Osteocyte (in vitro differentiated cells): ENCODE data around the gene MAP1B. TPM values are rescaled to one million over a fixed set of nuclear protein-coding genes. Genes with fewer than 3 reads are reported as not detected.
A peak's percentile ranks its signal among the peaks of the same experiment; 100 is the strongest.

Experiments used
- DNase-seq: peaks from one replicate; pipeline ENCODE4 v3.0.0; 2021; ENCODE audit warnings: mixed read lengths; ENCODE audit not compliant: unreplicated experiment; ENCODE audit errors: extremely low spot score
- H3K27ac Mint-ChIP-seq: one replicate; pipeline ENCODE4 v1.8.0; 2021; ENCODE audit warnings: mild to moderate bottlenecking, mixed read lengths; ENCODE audit not compliant: unreplicated experiment
- H3K27me3 Mint-ChIP-seq: one replicate; pipeline ENCODE4 v1.8.0; 2021; ENCODE audit warnings: mixed read lengths; ENCODE audit not compliant: unreplicated experiment
- H3K36me3 Mint-ChIP-seq: one replicate; pipeline ENCODE4 v1.8.0; 2021; ENCODE audit warnings: mixed read lengths; ENCODE audit not compliant: unreplicated experiment
- H3K4me1 Mint-ChIP-seq: one replicate; pipeline ENCODE4 v1.8.0; 2021; ENCODE audit warnings: mixed read lengths; ENCODE audit not compliant: unreplicated experiment
- H3K4me3 Mint-ChIP-seq: one replicate; pipeline ENCODE4 v1.8.0; 2021; ENCODE audit warnings: mild to moderate bottlenecking, moderate library complexity, mixed read lengths; ENCODE audit not compliant: unreplicated experiment
- H3K9me3 Mint-ChIP-seq: one replicate; pipeline ENCODE4 v1.8.0; 2021; ENCODE audit warnings: mixed read lengths; ENCODE audit not compliant: unreplicated experiment
- total RNA-seq: library from RNA; stranded (reverse); gene quantifications from 2 replicates; pipeline ENCODE4 v1.2.1, GENCODE V29; 2021
- TF ChIP-seq, protein P1 (sequence below): fragments of 200-600 bp; sonication (generic); IDR thresholded peaks from 2 replicates; pipeline ENCODE4 v1.5.0; 2021; ENCODE audit warnings: antibody characterized with exemption, mild to moderate bottlenecking, moderate library complexity

The MAP1B gene
- total RNA-seq, 1 donor from 2014 or later: 189 TPM

DNA sequence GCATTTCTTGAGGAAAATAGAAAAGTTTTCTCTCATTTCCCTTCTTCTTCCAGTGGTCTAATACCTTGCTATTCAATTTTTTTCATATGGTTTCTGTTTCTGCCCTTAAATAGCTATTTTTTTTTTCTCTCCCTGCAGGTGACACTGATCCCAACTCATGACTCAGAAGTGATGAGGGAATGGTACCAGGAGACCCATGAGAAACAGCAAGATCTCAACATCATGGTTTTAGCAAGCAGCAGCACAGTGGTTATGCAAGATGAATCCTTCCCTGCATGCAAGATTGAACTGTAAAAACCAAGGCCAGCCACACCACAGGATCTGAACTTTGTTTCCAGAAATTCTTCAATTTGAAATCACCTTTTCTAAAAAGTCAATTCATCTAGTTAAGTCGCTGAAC lies 97.7 kb downstream of the MAP1B start:
- Mint-ChIP-seq H3K4me1 (peaks cover 37% of the 10 kb centered on the region), H3K36me3 (peaks cover 72% of the 10 kb centered on the region), H3K27ac (no peak overlapping the region), H3K27me3 (no peaks in the 10 kb centered on the region), H3K4me3 (no peak overlapping the region), H3K9me3 (no peaks in the 10 kb centered on the region)
- DNase-seq: no peak
- TF ChIP-seq, protein P1, sequence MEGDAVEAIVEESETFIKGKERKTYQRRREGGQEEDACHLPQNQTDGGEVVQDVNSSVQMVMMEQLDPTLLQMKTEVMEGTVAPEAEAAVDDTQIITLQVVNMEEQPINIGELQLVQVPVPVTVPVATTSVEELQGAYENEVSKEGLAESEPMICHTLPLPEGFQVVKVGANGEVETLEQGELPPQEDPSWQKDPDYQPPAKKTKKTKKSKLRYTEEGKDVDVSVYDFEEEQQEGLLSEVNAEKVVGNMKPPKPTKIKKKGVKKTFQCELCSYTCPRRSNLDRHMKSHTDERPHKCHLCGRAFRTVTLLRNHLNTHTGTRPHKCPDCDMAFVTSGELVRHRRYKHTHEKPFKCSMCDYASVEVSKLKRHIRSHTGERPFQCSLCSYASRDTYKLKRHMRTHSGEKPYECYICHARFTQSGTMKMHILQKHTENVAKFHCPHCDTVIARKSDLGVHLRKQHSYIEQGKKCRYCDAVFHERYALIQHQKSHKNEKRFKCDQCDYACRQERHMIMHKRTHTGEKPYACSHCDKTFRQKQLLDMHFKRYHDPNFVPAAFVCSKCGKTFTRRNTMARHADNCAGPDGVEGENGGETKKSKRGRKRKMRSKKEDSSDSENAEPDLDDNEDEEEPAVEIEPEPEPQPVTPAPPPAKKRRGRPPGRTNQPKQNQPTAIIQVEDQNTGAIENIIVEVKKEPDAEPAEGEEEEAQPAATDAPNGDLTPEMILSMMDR: no peak

DNA sequence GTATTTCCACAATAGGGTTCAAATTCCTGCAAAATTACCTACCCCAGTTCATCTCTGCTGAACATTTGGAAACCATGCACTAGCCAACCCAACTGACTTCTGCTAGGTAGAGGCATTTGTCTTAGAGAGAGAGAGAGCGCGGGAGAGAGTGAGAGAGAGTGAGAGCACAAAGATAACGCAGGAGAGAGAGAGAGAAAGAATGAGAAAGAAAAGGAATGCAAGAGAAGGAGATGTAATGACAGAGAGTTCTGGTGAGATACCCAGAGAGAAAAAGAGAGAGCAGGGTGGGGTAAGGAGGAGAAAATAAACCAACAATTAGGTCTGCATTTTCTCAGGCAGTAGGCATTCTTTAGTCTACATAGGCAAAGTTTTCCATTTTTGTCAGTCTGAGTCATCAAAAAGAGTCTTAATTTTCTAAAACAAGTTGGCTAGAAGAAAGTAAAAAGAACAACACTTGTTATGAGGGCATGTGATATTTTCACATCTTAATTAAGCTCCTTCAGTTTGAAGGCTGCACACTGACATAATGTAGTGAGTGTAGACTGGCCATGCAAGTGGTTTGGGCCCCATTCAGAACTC lies 98.2 kb downstream of the MAP1B start:
- Mint-ChIP-seq H3K36me3 (peaks cover 70% of the 10 kb centered on the region), H3K27ac (peak overlapping the region; percentile 15)
- DNase-seq: no peak

GRCh38 chr5:72206160-72206559 lies 98.9 kb downstream of the MAP1B start:
- no peak for DNase-seq
- Mint-ChIP-seq H3K4me1 (peaks cover 49% of the 10 kb centered on the region), H3K27me3 (no peaks in the 10 kb centered on the region), H3K9me3 (no peaks in the 10 kb centered on the region), H3K4me3 (no peak overlapping the region), H3K27ac (peak overlapping the region; percentile 15), H3K36me3 (peaks cover 66% of the 10 kb centered on the region)
- TF ChIP-seq, protein P1: no peak

More for the DNA sequence above, 98.2 kb downstream of the MAP1B start:
- H3K4me3 Mint-ChIP-seq: no peak overlapping the region
- H3K4me1 Mint-ChIP-seq: peaks cover 42% of the 10 kb centered on the region
- H3K9me3 Mint-ChIP-seq: no peaks in the 10 kb centered on the region
- no peaks in the 10 kb centered on the region for H3K27me3 Mint-ChIP-seq
- TF ChIP-seq, protein P1: no peak

- Mint-ChIP-seq H3K4me3 (no peak overlapping the region), H3K36me3 (peaks cover 59% of the 10 kb centered on the region), H3K9me3 (no peaks in the 10 kb centered on the region), H3K4me1 (peaks cover 55% of the 10 kb centered on the region), H3K27ac (no peak overlapping the region), H3K27me3 (no peaks in the 10 kb centered on the region)
- TF ChIP-seq, protein P1: no peak
- no peak for DNase-seq
These were observed 99.7 kb downstream of the MAP1B start for GRCh38 chr5:72206994-72207393.

GRCh38 chr5:72208324-72208926 lies 101.2 kb downstream of the MAP1B start:
- TF ChIP-seq, protein P1: no peak
- Mint-ChIP-seq H3K27ac (no peak overlapping the region), H3K9me3 (no peaks in the 10 kb centered on the region), H3K36me3 (peaks cover 47% of the 10 kb centered on the region), H3K27me3 (no peaks in the 10 kb centered on the region), H3K4me3 (no peak overlapping the region), H3K4me1 (peaks cover 51% of the 10 kb centered on the region)
- DNase-seq: no peak
